Measurements from ENCODE around the gene PRR20G. TPM values are rescaled to one million over a fixed set of nuclear protein-coding genes. Genes with fewer than 3 reads are reported as not detected.

Gene PRR20G
- total RNA-seq, 1 donor = not detected

GRCh38 chr3:127252446-127252845 lies 35.4 kb downstream of the PRR20G start:
- H3K4me3 ChIP-seq (ENCODE audit: insufficient read depth, low read length) = no peak overlapping the region
- TF ChIP-seq, protein P1, sequence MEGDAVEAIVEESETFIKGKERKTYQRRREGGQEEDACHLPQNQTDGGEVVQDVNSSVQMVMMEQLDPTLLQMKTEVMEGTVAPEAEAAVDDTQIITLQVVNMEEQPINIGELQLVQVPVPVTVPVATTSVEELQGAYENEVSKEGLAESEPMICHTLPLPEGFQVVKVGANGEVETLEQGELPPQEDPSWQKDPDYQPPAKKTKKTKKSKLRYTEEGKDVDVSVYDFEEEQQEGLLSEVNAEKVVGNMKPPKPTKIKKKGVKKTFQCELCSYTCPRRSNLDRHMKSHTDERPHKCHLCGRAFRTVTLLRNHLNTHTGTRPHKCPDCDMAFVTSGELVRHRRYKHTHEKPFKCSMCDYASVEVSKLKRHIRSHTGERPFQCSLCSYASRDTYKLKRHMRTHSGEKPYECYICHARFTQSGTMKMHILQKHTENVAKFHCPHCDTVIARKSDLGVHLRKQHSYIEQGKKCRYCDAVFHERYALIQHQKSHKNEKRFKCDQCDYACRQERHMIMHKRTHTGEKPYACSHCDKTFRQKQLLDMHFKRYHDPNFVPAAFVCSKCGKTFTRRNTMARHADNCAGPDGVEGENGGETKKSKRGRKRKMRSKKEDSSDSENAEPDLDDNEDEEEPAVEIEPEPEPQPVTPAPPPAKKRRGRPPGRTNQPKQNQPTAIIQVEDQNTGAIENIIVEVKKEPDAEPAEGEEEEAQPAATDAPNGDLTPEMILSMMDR (IDR thresholded peaks at IDR 0.05; ENCODE audit: extremely low read depth, low read depth, low read length) = no peak
- no peaks in the 10 kb centered on the region for H3K36me3 ChIP-seq (ENCODE audit: insufficient read depth, low read length)
- no peak overlapping the region for H3K27ac ChIP-seq (ENCODE audit: low read depth, low read length)
- H3K79me2 ChIP-seq (ENCODE audit: insufficient read depth, low read length) = no peaks in the 10 kb centered on the region
- no peaks in the 10 kb centered on the region for H3K9me3 ChIP-seq (ENCODE audit: low read depth, low read length)
- H3K4me1 ChIP-seq (ENCODE audit: insufficient read depth, low read length) = no peaks in the 10 kb centered on the region
- peaks cover 3% of the 10 kb centered on the region for H3K27me3 ChIP-seq (ENCODE audit: insufficient read depth, low read length)
- no peak overlapping the region for H3K4me2 ChIP-seq (ENCODE audit: insufficient read depth, low read length)
- H2AFZ ChIP-seq (ENCODE audit: low read length) = no peak overlapping the region
- no peaks in the 10 kb centered on the region for H4K20me1 ChIP-seq (ENCODE audit: insufficient read depth, low read length)
- DNase-seq (ENCODE audit: insufficient read length, low spot score, missing footprints) = no peak

DNA sequence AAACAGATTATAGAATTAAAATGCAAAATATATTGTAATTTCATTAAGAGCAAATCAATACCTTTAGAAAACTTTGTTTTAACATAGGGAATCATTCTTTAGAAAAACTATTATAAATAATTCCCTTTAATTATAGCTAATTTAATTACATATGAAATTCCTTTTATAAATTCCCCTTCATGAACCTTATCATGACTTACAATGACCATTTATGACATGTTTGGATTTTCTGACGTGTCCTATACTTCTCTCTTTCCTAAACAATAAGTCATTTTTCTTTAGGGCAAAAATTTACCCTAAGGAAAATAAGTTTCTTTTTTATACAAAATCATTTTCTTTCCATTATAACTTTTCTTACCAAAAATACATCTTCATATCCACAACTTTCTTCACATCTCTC lies 37.8 kb downstream of the PRR20G start:
- Histone ChIP-seq H4K20me1 (ENCODE audit: insufficient read depth, low read length) (no peaks in the 10 kb centered on the region), H2AFZ (ENCODE audit: low read length) (no peak overlapping the region), H3K4me3 (ENCODE audit: insufficient read depth, low read length) (no peak overlapping the region), H3K27me3 (ENCODE audit: insufficient read depth, low read length) (no peaks in the 10 kb centered on the region), H3K36me3 (ENCODE audit: insufficient read depth, low read length) (no peaks in the 10 kb centered on the region), H3K4me1 (ENCODE audit: insufficient read depth, low read length) (no peaks in the 10 kb centered on the region), H3K4me2 (ENCODE audit: insufficient read depth, low read length) (no peak overlapping the region), H3K79me2 (ENCODE audit: insufficient read depth, low read length) (no peaks in the 10 kb centered on the region), H3K9me3 (ENCODE audit: low read depth, low read length) (no peaks in the 10 kb centered on the region), H3K27ac (ENCODE audit: low read depth, low read length) (no peak overlapping the region)
- DNase-seq (ENCODE audit: insufficient read length, low spot score, missing footprints) = no peak
- TF ChIP-seq, protein P1 (IDR thresholded peaks at IDR 0.05; ENCODE audit: extremely low read depth, low read depth, low read length) = no peak

GRCh38 chr3:127247292-127247691 lies 40.6 kb downstream of the PRR20G start:
- H3K36me3 ChIP-seq (ENCODE audit: insufficient read depth, low read length) = no peaks in the 10 kb centered on the region
- H4K20me1 ChIP-seq (ENCODE audit: insufficient read depth, low read length) = no peaks in the 10 kb centered on the region
- DNase-seq (ENCODE audit: insufficient read length, low spot score, missing footprints) = no peak
- no peaks in the 10 kb centered on the region for H3K27me3 ChIP-seq (ENCODE audit: insufficient read depth, low read length)
- H3K4me2 ChIP-seq (ENCODE audit: insufficient read depth, low read length) = no peak overlapping the region
- TF ChIP-seq, protein P1 (IDR thresholded peaks at IDR 0.05; ENCODE audit: extremely low read depth, low read depth, low read length) = no peak
- no peak overlapping the region for H3K27ac ChIP-seq (ENCODE audit: low read depth, low read length)
- H3K4me3 ChIP-seq (ENCODE audit: insufficient read depth, low read length) = no peak overlapping the region
- no peaks in the 10 kb centered on the region for H3K79me2 ChIP-seq (ENCODE audit: insufficient read depth, low read length)
- H3K9me3 ChIP-seq (ENCODE audit: low read depth, low read length) = no peaks in the 10 kb centered on the region
- no peak overlapping the region for H2AFZ ChIP-seq (ENCODE audit: low read length)
- H3K4me1 ChIP-seq (ENCODE audit: insufficient read depth, low read length) = no peaks in the 10 kb centered on the region

DNA sequence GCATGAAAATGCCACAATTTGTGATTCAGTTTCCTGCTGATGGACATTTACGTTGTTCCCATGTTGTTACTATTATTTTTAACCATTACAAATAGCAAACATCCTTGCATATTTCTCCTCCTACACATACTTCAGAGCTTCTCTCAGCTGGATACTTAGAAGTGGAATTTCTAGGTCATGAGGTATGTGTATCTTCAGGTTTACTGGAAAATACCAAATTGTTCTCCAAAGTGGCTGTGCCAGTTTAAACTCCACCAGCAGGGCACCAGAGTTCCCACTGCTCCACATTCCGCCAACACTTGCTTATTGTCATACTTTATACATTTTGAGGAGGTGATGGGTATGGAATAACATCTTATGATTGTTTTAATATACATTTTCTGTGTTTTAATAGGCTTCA lies 49.2 kb downstream of the PRR20G start:
- Histone ChIP-seq H3K4me3 (ENCODE audit: insufficient read depth, low read length) (no peak overlapping the region), H3K4me1 (ENCODE audit: insufficient read depth, low read length) (no peaks in the 10 kb centered on the region), H3K36me3 (ENCODE audit: insufficient read depth, low read length) (no peaks in the 10 kb centered on the region), H3K9me3 (ENCODE audit: low read depth, low read length) (no peaks in the 10 kb centered on the region), H3K79me2 (ENCODE audit: insufficient read depth, low read length) (no peaks in the 10 kb centered on the region), H2AFZ (ENCODE audit: low read length) (no peak overlapping the region), H3K4me2 (ENCODE audit: insufficient read depth, low read length) (no peak overlapping the region), H3K27me3 (ENCODE audit: insufficient read depth, low read length) (peaks cover 9% of the 10 kb centered on the region), H3K27ac (ENCODE audit: low read depth, low read length) (no peak overlapping the region), H4K20me1 (ENCODE audit: insufficient read depth, low read length) (no peaks in the 10 kb centered on the region)
- TF ChIP-seq, protein P1 (IDR thresholded peaks at IDR 0.05; ENCODE audit: extremely low read depth, low read depth, low read length) = no peak
- DNase-seq (ENCODE audit: insufficient read length, low spot score, missing footprints) = no peak

Measured in osteoblast (primary cell).